Neuronal stem cell (in vitro differentiated cells): ENCODE results near the gene NEGR1.

Experiments used
- DNase-seq: peaks from one replicate; pipeline ENCODE4 v3.0.0-alpha.2; 2013; ENCODE audit warnings: low spot score
- H2AFZ ChIP-seq: one replicate; pipeline ENCODE4 v1.6.1; 2013; ENCODE audit warnings: mild to moderate bottlenecking, low read length, inconsistent platforms
- H2AK5ac ChIP-seq: 2 replicates; pipeline ENCODE4 v1.6.1; 2013; ENCODE audit warnings: low read depth, mild to moderate bottlenecking, inconsistent platforms, low read length, moderate library complexity, mixed read lengths
- H2BK120ac ChIP-seq: 2 replicates; pipeline ENCODE4 v1.6.1; 2013; ENCODE audit warnings: low read depth, mild to moderate bottlenecking, inconsistent platforms, low read length, moderate library complexity, mixed read lengths
- H2BK12ac ChIP-seq: one replicate; pipeline ENCODE4 v1.6.1; 2013; ENCODE audit warnings: low read length, inconsistent platforms
- H2BK15ac ChIP-seq: 2 replicates; pipeline ENCODE4 v1.6.1; 2013; ENCODE audit warnings: mild to moderate bottlenecking, low read length, inconsistent platforms, mixed read lengths
- H2BK5ac ChIP-seq: one replicate; pipeline ENCODE4 v1.6.1; 2013; ENCODE audit warnings: inconsistent platforms, mild to moderate bottlenecking, low read length, moderate library complexity
- H3K14ac ChIP-seq: one replicate; pipeline ENCODE4 v1.6.1; 2013; ENCODE audit warnings: low read length, inconsistent platforms
- H3K18ac ChIP-seq: 2 replicates; pipeline ENCODE4 v1.6.1; 2013; ENCODE audit warnings: low read length, inconsistent platforms
- H3K23ac ChIP-seq: 2 replicates; pipeline ENCODE4 v1.6.1; 2013; ENCODE audit warnings: low read depth, mild to moderate bottlenecking, mixed read lengths, low read length, inconsistent platforms; ENCODE audit not compliant: poor library complexity
- H3K27ac ChIP-seq: replicated peaks from 3 replicates; pipeline ENCODE4 v1.5.1; 2013; ENCODE audit warnings: low read length, inconsistent platforms
- H3K27me3 ChIP-seq, 3 experiments: 2 replicates each; pipeline ENCODE4 v1.6.1; 2013; ENCODE audit warnings: low read length in 3 of 3, mild to moderate bottlenecking in 2 of 3, inconsistent platforms in 1 of 3, low read depth in 1 of 3, mixed read lengths in 1 of 3, moderate library complexity in 1 of 3; ENCODE audit not compliant: control insufficient read depth in 3 of 3, insufficient read depth in 3 of 3
- H3K36me3 ChIP-seq, 2 donors: replicated peaks in 1 of 2; 2 replicates each; pipeline ENCODE4 v1.6.1; 2013; ENCODE audit warnings: low read length in 2 of 2; ENCODE audit not compliant: control insufficient read depth in 2 of 2, insufficient read depth in 2 of 2
- H3K4ac ChIP-seq: 2 replicates; pipeline ENCODE4 v1.6.1; 2013; ENCODE audit warnings: inconsistent platforms, mild to moderate bottlenecking, low read length, moderate library complexity
- H3K4me1 ChIP-seq, 2 donors: 1 replicate in 1 of 2; 2 replicates in 1 of 2; pipeline ENCODE4 v1.6.1; 2013; ENCODE audit warnings: low read length in 2 of 2, low read depth in 1 of 2; ENCODE audit not compliant: control insufficient read depth in 2 of 2, insufficient read depth in 1 of 2
- H3K4me2 ChIP-seq: one replicate; pipeline ENCODE4 v1.6.1; 2013; ENCODE audit warnings: mild to moderate bottlenecking, low read length, inconsistent platforms; ENCODE audit not compliant: insufficient read depth, poor library complexity, severe bottlenecking
- H3K4me3 ChIP-seq, 2 donors: 2 replicates each; pipeline ENCODE4 v1.5.1; 2013; ENCODE audit warnings: low read length in 2 of 2, mild to moderate bottlenecking in 2 of 2, inconsistent platforms in 1 of 2, moderate library complexity in 1 of 2
- H3K79me1 ChIP-seq: one replicate; pipeline ENCODE4 v1.6.1; 2013; ENCODE audit warnings: low read depth, mild to moderate bottlenecking, inconsistent platforms, low read length, moderate library complexity
- H3K9ac ChIP-seq: one replicate; pipeline ENCODE4 v1.6.1; 2013; ENCODE audit warnings: mild to moderate bottlenecking, low read depth, low read length, inconsistent platforms; ENCODE audit not compliant: poor library complexity
- H3K9me3 ChIP-seq, 2 donors: replicated peaks in 1 of 2; 2 replicates each; pipeline versions ENCODE3 to v1.6.1; 2013; ENCODE audit warnings: low read length in 2 of 2, mild to moderate bottlenecking in 2 of 2, inconsistent platforms in 1 of 2, low read depth in 1 of 2, mixed read lengths in 1 of 2, moderate library complexity in 1 of 2; ENCODE audit not compliant: control insufficient read depth in 2 of 2, insufficient read depth in 1 of 2
- H4K8ac ChIP-seq: one replicate; pipeline ENCODE4 v1.6.1; 2013; ENCODE audit warnings: low read depth, mild to moderate bottlenecking, inconsistent platforms, low read length, moderate library complexity
- H4K91ac ChIP-seq: one replicate; pipeline ENCODE4 v1.6.1; 2013; ENCODE audit warnings: low read length, low read depth, mild to moderate bottlenecking, inconsistent platforms; ENCODE audit not compliant: poor library complexity
- WGBS, 2 donors: extraction: QIAGEN DNeasy Blood & Tissue Kit; methylation state at CpG; one replicate each; pipeline ENCODE4 v1.1.7; 2013; ENCODE audit warnings: missing lambda C conversion rate in 2 of 2, mixed read lengths in 1 of 2; ENCODE audit not compliant: insufficient read length in 2 of 2, insufficient replicate concordance in 1 of 2; ENCODE audit errors: extremely low coverage in 2 of 2; 5-methylcytosine and 5-hydroxymethylcytosine counted together

Gene NEGR1

GRCh38 chr1:71921935-71922559 lies 360.3 kb downstream of the NEGR1 start:
- H3K27ac ChIP-seq, result no peak overlapping the region
- no peak overlapping the region for H2BK120ac ChIP-seq
- H3K36me3 ChIP-seq, result no peaks in the 10 kb centered on the region
- H2BK5ac ChIP-seq, result no peak overlapping the region
- no peak overlapping the region for H3K4me2 ChIP-seq
- H3K4me1 ChIP-seq, result peaks cover 2 to 8% of the 10 kb centered on the region in 2 donors
- no peak overlapping the region for H2AK5ac ChIP-seq
- no CpG with 5 or more reads among the region's 5 CpGs for WGBS, 2 donors
- H2AFZ ChIP-seq, result no peak overlapping the region
- no peak overlapping the region for H4K91ac ChIP-seq
- no peak overlapping the region for H3K9ac ChIP-seq
- H3K79me1 ChIP-seq, result no peaks in the 10 kb centered on the region
- no peak overlapping the region for H3K4ac ChIP-seq
- no peak overlapping the region for H4K8ac ChIP-seq
- H3K27me3 ChIP-seq, result no peaks in the 10 kb centered on the region
- no peak overlapping the region for H3K18ac ChIP-seq
- no peak overlapping the region for H3K4me3 ChIP-seq
- H2BK12ac ChIP-seq, result no peak overlapping the region
- no peak overlapping the region for H2BK15ac ChIP-seq
- no peaks in the 10 kb centered on the region for H3K9me3 ChIP-seq
- no peak overlapping the region for H3K23ac ChIP-seq
- DNase-seq, result no peak
- no peak overlapping the region for H3K14ac ChIP-seq

- Histone ChIP-seq H4K91ac (no peak overlapping the region), H4K8ac (no peak overlapping the region), H3K4me1 (peaks cover 2 to 8% of the 10 kb centered on the region in 2 donors), H3K18ac (no peak overlapping the region), H3K14ac (no peak overlapping the region), H2BK15ac (no peak overlapping the region), H3K4ac (no peak overlapping the region), H2AK5ac (no peak overlapping the region), H2BK5ac (no peak overlapping the region), H3K27me3 (no peaks in the 10 kb centered on the region), H2BK120ac (no peak overlapping the region), H3K4me3 (no peak overlapping the region), H3K36me3 (no peaks in the 10 kb centered on the region), H3K23ac (no peak overlapping the region), H3K27ac (no peak overlapping the region), H3K9me3 (no peaks in the 10 kb centered on the region), H2BK12ac (no peak overlapping the region), H2AFZ (no peak overlapping the region), H3K79me1 (no peaks in the 10 kb centered on the region), H3K9ac (no peak overlapping the region), H3K4me2 (no peak overlapping the region)
- DNase-seq, result no peak
- no CpG with 5 or more reads among the region's 1 CpG for WGBS, 2 donors
These were observed 361.1 kb downstream of the NEGR1 start for GRCh38 chr1:71921204-71921603.

- WGBS, 2 donors, result no CpG with 5 or more reads among the region's 2 CpGs
- Histone ChIP-seq H2BK5ac (no peak overlapping the region), H3K23ac (no peak overlapping the region), H3K9ac (no peak overlapping the region), H3K14ac (no peak overlapping the region), H3K4me2 (no peak overlapping the region), H4K8ac (no peak overlapping the region), H3K4me3 (no peak overlapping the region), H3K27me3 (no peaks in the 10 kb centered on the region), H3K4ac (no peak overlapping the region), H4K91ac (no peak overlapping the region), H3K36me3 (no peaks in the 10 kb centered on the region), H3K27ac (no peak overlapping the region), H2BK120ac (no peak overlapping the region), H2BK12ac (no peak overlapping the region), H2BK15ac (no peak overlapping the region), H3K9me3 (no peaks in the 10 kb centered on the region), H3K4me1 (peaks cover 2 to 8% of the 10 kb centered on the region in 2 donors), H3K79me1 (no peaks in the 10 kb centered on the region), H2AFZ (no peak overlapping the region), H3K18ac (no peak overlapping the region), H2AK5ac (no peak overlapping the region)
- DNase-seq, result no peak
These were observed 361.8 kb downstream of the NEGR1 start for GRCh38 chr1:71920556-71920955.

- peaks cover 2 to 8% of the 10 kb centered on the region in 2 donors for H3K4me1 ChIP-seq
- no peak overlapping the region for H2BK5ac ChIP-seq
- H3K27ac ChIP-seq, result no peak overlapping the region
- no peak overlapping the region for H3K14ac ChIP-seq
- H3K4me3 ChIP-seq, result no peak overlapping the region
- no peaks in the 10 kb centered on the region for H3K9me3 ChIP-seq
- H3K27me3 ChIP-seq, result no peaks in the 10 kb centered on the region
- H3K23ac ChIP-seq, result no peak overlapping the region
- no peaks in the 10 kb centered on the region for H3K79me1 ChIP-seq
- H2BK15ac ChIP-seq, result no peak overlapping the region
- WGBS, 2 donors, result no CpG with 5 or more reads among the region's 2 CpGs
- H3K36me3 ChIP-seq, result no peaks in the 10 kb centered on the region
- H2AK5ac ChIP-seq, result no peak overlapping the region
- no peak overlapping the region for H4K91ac ChIP-seq
- no peak overlapping the region for H3K4ac ChIP-seq
- H3K18ac ChIP-seq, result no peak overlapping the region
- DNase-seq, result no peak
- H2BK120ac ChIP-seq, result no peak overlapping the region
- H2BK12ac ChIP-seq, result no peak overlapping the region
- no peak overlapping the region for H3K9ac ChIP-seq
- H3K4me2 ChIP-seq, result no peak overlapping the region
- H4K8ac ChIP-seq, result no peak overlapping the region
- no peak overlapping the region for H2AFZ ChIP-seq
These were observed 362.4 kb downstream of the NEGR1 start for GRCh38 chr1:71919811-71920509.
